K562 (cell line): Measurements from ENCODE around the gene SCTR. TPM values are rescaled to one million over a fixed set of nuclear protein-coding genes. Genes with fewer than 3 reads are reported as not detected.
A peak's percentile ranks its signal among the peaks of the same experiment; 100 is the strongest.

Source experiments
- BRF1 ChIP-seq: IDR thresholded peaks from 3 replicates; pipeline ENCODE4 v1.6.1; 2011; ENCODE audit warnings: borderline replicate concordance, mild to moderate bottlenecking; ENCODE audit not compliant: insufficient read length; ENCODE audit errors: extremely low read depth
- EGR1 ChIP-seq: fragments of 450-650 bp; conservative IDR thresholded peaks from 2 replicates; pipeline ENCODE4 v1.6.1; 2017; ENCODE audit warnings: mild to moderate bottlenecking
- MTF1 ChIP-seq: fragments of 250-450 bp; sonication (Bioruptor Pico); IDR thresholded peaks from 2 replicates; pipeline ENCODE4 v1.9.0; 2021; ENCODE audit warnings: moderate library complexity, mild to moderate bottlenecking, inconsistent platforms, borderline replicate concordance
- RBM39 ChIP-seq: fragments of 200-400 bp; formaldehyde crosslinking; optimal IDR thresholded peaks from 2 replicates; pipeline ENCODE3; 2018; ENCODE audit warnings: low read depth, low read length
- SIN3A ChIP-seq, 2 experiments: fragments of 150-350 bp in 1 of 2; IDR thresholded peaks; 2 replicates each; pipeline ENCODE4 v1.6.1; 2011 to 2016; ENCODE audit warnings: borderline replicate concordance in 2 of 2, low read depth in 2 of 2, low read length in 2 of 2, mild to moderate bottlenecking in 2 of 2, moderate library complexity in 2 of 2; ENCODE audit not compliant: control insufficient read depth in 1 of 2
- ZNF134 ChIP-seq: fragments of 250-450 bp; sonication (Bioruptor Pico); conservative IDR thresholded peaks from 2 replicates; pipeline ENCODE4 v1.4.0; 2020
- ZNF785 ChIP-seq: fragments of 250-450 bp; sonication (Bioruptor Pico); IDR thresholded peaks from 2 replicates; pipeline ENCODE4 v1.4.0; 2020; ENCODE audit warnings: mild to moderate bottlenecking
- polyA plus RNA-seq, 8 experiments: library from polyadenylated mRNA; depleted of rRNA in 4 of 8; stranded (reverse) in 5 of 8; unstranded in 3 of 8; fragments of >200 nt; fragmentation: Nextera tagmentation in 2 of 8; fragmentation: Illumina TruSeq in 1 of 8; extraction: Ambion mirVana in 2 of 8; extraction: Trizol in 1 of 8; gene quantifications; 2 replicates each; pipeline versions ENCODE4 v1.2.1 to v1.2.3, GENCODE V29; 2011 to 2014; ENCODE audit warnings: inconsistent platforms in 1 of 8, missing spikeins in 1 of 8
- total RNA-seq, 7 experiments: library from RNA; depleted of rRNA in 6 of 7; stranded (reverse); fragments of >200 nt in 6 of 7; fragmentation: Illumina TruSeq in 2 of 7; extraction: Trizol in 2 of 7; gene quantifications; 2 replicates each; pipeline versions ENCODE4 v1.2.1 to v1.2.3, GENCODE V29; 2011 to 2021; ENCODE audit warnings: low replicate concordance in 1 of 7
- TF ChIP-seq, protein P1 (sequence below): fragments of 250-450 bp; sonication (Bioruptor Pico); IDR thresholded peaks from 2 replicates; pipeline ENCODE4 v1.8.0; 2022; ENCODE audit warnings: inconsistent platforms
- TF ChIP-seq, protein P2 (sequence below), 3 experiments: IDR thresholded peaks in 2 of 3; conservative IDR thresholded peaks in 1 of 3; 2 replicates each; pipeline ENCODE4 v1.5.1; 2011 to 2012; ENCODE audit warnings: low read length in 3 of 3, mild to moderate bottlenecking in 3 of 3, control low read depth in 2 of 3, improper control_type of control experiment in 1 of 3, inconsistent platforms in 1 of 3, low read depth in 1 of 3, mixed read lengths in 1 of 3, moderate library complexity in 1 of 3; ENCODE audit not compliant: insufficient read depth in 2 of 3
- TF ChIP-seq, protein P3 (sequence below): fragments of 250-450 bp; sonication (Bioruptor Pico); IDR thresholded peaks from 2 replicates; pipeline ENCODE4 v1.4.0; 2020
- TF ChIP-seq, protein P4 (sequence below): fragments of 450-650 bp; conservative IDR thresholded peaks from 2 replicates; pipeline ENCODE4 v1.6.1; 2016; ENCODE audit warnings: missing genetic modification characterization, low read depth, mild to moderate bottlenecking, missing compliant biosample characterization, moderate library complexity

Gene SCTR
- total and polyA plus RNA-seq, 9 of the 15 experiments (the other 6 are each of a cell fraction or from before 2014, with no cell fraction given), result not detected

DNA sequence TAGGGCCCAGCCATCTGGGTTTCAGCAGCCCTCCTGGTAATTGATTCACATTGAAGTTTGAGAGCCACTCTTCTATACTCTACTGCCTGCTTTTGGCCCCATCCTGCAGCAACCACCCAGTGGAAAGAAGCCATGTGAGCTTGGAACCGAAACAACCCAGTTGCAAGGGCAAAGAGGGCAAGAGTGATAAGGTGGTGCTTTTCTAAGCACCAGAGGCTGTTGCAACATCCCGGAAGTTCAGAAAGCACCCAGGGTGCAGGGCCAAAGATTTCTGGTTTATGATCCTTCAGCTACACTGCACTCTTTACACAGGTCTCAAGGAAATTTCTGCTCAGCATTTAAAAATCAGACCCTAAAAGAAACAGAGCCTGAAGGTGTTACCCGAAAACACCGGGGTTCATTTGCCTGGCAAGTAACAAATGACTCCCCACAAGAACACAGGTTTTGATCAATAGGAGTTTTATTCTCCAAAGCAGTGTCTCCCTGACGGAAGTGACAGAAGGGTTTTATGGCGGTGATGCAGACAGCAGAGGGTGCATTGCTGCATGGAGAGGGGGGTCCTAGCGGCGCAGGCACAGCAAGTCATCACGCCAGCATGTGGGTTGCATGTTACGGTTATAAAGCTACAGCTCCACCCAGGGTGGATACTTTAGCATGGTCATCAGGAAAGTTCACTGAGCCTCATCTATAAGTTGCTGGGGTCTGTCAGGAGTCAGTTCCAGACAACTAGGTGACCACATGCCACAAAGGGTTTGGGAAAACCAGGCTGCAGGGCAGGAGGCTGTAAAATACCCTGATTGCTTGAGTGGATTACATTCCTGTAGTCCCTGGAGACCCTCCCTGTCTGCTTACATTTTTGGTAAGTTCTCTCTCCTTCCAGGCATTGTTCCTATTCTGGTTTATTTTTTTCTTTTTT is 121.4 kb downstream of the SCTR start (continued):
- TF ChIP-seq, protein P1, sequence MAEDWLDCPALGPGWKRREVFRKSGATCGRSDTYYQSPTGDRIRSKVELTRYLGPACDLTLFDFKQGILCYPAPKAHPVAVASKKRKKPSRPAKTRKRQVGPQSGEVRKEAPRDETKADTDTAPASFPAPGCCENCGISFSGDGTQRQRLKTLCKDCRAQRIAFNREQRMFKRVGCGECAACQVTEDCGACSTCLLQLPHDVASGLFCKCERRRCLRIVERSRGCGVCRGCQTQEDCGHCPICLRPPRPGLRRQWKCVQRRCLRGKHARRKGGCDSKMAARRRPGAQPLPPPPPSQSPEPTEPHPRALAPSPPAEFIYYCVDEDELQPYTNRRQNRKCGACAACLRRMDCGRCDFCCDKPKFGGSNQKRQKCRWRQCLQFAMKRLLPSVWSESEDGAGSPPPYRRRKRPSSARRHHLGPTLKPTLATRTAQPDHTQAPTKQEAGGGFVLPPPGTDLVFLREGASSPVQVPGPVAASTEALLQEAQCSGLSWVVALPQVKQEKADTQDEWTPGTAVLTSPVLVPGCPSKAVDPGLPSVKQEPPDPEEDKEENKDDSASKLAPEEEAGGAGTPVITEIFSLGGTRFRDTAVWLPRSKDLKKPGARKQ (CRISPR knock-in tag), result no peak
- TF ChIP-seq, protein P2, sequence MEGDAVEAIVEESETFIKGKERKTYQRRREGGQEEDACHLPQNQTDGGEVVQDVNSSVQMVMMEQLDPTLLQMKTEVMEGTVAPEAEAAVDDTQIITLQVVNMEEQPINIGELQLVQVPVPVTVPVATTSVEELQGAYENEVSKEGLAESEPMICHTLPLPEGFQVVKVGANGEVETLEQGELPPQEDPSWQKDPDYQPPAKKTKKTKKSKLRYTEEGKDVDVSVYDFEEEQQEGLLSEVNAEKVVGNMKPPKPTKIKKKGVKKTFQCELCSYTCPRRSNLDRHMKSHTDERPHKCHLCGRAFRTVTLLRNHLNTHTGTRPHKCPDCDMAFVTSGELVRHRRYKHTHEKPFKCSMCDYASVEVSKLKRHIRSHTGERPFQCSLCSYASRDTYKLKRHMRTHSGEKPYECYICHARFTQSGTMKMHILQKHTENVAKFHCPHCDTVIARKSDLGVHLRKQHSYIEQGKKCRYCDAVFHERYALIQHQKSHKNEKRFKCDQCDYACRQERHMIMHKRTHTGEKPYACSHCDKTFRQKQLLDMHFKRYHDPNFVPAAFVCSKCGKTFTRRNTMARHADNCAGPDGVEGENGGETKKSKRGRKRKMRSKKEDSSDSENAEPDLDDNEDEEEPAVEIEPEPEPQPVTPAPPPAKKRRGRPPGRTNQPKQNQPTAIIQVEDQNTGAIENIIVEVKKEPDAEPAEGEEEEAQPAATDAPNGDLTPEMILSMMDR (IDR thresholded peaks at IDR 0.05 in 2 of 3, conservative IDR thresholded peaks at IDR 0.05 in 1 of 3; ENCODE audit: insufficient read depth in 2 of 3, low read depth in 1 of 3, low read length in 3 of 3), result 0 out of 6 replicates have a peak, but pooled peaks of 1 of the 3 experiments have one; percentile 1
- peak; percentile 76 for TF ChIP-seq ZNF134 (CRISPR knock-in tag)
- no peak for TF ChIP-seq EGR1
- no peak for TF ChIP-seq ZNF785 (CRISPR knock-in tag)
- no peak for TF ChIP-seq RBM39
- TF ChIP-seq, protein P3, sequence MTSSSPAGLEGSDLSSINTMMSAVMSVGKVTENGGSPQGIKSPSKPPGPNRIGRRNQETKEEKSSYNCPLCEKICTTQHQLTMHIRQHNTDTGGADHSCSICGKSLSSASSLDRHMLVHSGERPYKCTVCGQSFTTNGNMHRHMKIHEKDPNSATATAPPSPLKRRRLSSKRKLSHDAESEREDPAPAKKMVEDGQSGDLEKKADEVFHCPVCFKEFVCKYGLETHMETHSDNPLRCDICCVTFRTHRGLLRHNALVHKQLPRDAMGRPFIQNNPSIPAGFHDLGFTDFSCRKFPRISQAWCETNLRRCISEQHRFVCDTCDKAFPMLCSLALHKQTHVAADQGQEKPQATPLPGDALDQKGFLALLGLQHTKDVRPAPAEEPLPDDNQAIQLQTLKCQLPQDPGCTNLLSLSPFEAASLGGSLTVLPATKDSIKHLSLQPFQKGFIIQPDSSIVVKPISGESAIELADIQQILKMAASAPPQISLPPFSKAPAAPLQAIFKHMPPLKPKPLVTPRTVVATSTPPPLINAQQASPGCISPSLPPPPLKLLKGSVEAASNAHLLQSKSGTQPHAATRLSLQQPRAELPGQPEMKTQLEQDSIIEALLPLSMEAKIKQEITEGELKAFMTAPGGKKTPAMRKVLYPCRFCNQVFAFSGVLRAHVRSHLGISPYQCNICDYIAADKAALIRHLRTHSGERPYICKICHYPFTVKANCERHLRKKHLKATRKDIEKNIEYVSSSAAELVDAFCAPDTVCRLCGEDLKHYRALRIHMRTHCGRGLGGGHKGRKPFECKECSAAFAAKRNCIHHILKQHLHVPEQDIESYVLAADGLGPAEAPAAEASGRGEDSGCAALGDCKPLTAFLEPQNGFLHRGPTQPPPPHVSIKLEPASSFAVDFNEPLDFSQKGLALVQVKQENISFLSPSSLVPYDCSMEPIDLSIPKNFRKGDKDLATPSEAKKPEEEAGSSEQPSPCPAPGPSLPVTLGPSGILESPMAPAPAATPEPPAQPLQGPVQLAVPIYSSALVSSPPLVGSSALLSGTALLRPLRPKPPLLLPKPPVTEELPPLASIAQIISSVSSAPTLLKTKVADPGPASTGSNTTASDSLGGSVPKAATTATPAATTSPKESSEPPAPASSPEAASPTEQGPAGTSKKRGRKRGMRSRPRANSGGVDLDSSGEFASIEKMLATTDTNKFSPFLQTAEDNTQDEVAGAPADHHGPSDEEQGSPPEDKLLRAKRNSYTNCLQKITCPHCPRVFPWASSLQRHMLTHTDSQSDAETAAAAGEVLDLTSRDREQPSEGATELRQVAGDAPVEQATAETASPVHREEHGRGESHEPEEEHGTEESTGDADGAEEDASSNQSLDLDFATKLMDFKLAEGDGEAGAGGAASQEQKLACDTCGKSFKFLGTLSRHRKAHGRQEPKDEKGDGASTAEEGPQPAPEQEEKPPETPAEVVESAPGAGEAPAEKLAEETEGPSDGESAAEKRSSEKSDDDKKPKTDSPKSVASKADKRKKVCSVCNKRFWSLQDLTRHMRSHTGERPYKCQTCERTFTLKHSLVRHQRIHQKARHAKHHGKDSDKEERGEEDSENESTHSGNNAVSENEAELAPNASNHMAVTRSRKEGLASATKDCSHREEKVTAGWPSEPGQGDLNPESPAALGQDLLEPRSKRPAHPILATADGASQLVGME (CRISPR knock-in tag), result 0 out of 2 replicates have a peak, but pooled peaks have one; percentile 16
- no peak for TF ChIP-seq MTF1 (CRISPR knock-in tag)
- TF ChIP-seq BRF1, result no peak
- TF ChIP-seq, protein P4, sequence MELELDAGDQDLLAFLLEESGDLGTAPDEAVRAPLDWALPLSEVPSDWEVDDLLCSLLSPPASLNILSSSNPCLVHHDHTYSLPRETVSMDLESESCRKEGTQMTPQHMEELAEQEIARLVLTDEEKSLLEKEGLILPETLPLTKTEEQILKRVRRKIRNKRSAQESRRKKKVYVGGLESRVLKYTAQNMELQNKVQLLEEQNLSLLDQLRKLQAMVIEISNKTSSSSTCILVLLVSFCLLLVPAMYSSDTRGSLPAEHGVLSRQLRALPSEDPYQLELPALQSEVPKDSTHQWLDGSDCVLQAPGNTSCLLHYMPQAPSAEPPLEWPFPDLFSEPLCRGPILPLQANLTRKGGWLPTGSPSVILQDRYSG, result no peak
- no peak for TF ChIP-seq SIN3A (IDR thresholded peaks at IDR 0.05; ENCODE audit: borderline replicate concordance in 2 of 2, control insufficient read depth in 1 of 2, low read depth in 2 of 2, low read length in 2 of 2)
